WTC11 (cell line): Measurements from ENCODE around the gene DPP4. TPM values are rescaled to one million over a fixed set of nuclear protein-coding genes. Genes with fewer than 3 reads are reported as not detected.

Experiments used
- ZNF416 ChIP-seq: fragments of 250-450 bp; sonication (Bioruptor Pico); IDR thresholded peaks from 2 replicates; pipeline ENCODE4 v1.9.0; 2021; ENCODE audit warnings: mild to moderate bottlenecking, inconsistent platforms
- total RNA-seq: library from RNA; stranded (reverse); gene quantifications from 3 replicates; pipeline ENCODE4 v1.2.3, GENCODE V29; 2021

The DPP4 gene
- total RNA-seq, 1 experiment from 2014 or later: 3.6 TPM

DNA sequence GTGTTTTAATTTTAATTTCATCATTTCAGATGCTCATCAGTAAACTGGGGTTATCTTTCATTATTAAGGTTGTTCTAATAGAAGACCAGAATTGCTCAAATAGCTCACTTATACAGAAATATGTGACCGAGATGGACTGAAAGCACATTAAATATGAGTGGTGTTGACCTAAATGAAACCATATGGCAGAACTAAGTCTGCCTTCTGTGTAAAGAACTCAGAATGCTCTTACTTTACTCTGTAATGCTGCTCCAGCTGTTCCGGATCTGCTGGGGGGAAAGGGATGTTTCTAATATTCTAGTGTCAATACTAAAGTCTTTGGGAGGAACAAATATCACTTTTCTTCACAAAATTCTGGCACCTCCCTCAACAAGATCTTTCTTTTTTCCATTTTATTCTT is 131.0 kb downstream of the DPP4 start (continued):
- TF ChIP-seq ZNF416 (CRISPR knock-in tag): no peak

Other genes with a start within 250 kb of the DPP4 start
- gene GCG, start 78.0 kb upstream of the DPP4 start, total RNA-seq: 0.14 TPM in 1 of 3 replicates, not detected in the others
- gene FAP, start 169.2 kb upstream of the DPP4 start, total RNA-seq: 0.21 TPM in 1 of 3 replicates, not detected in the others
- 1.3 to 2.3 TPM (median 2.1 TPM) in 3 replicates for gene IFIH1, start 244.5 kb upstream of the DPP4 start, total RNA-seq